ENCODE data around the gene NCMAP. TPM values are rescaled to one million over a fixed set of nuclear protein-coding genes. Genes with fewer than 3 reads are reported as not detected.

Gene NCMAP
- total RNA-seq, 1 donor from 2014 or later, result not detected

Other genes with a start within 250 kb of the NCMAP start
- gene GRHL3, start 236.7 kb upstream of the NCMAP start, total RNA-seq, result not detected in 2 replicates
- 6.6 and 7.1 TPM in 2 replicates for gene STPG1, start 142.3 kb upstream of the NCMAP start, total RNA-seq
- 31.6 and 33.0 TPM in 2 replicates for gene NIPAL3, start 140.3 kb upstream of the NCMAP start, total RNA-seq
- gene RCAN3, start 53.3 kb upstream of the NCMAP start, total RNA-seq, result 61.0 and 61.1 TPM in 2 replicates
- gene SRRM1, start 87.2 kb downstream of the NCMAP start, total RNA-seq, result 202 and 213 TPM in 2 replicates
- 14.4 and 15.3 TPM in 2 replicates for gene CLIC4, start 189.4 kb downstream of the NCMAP start, total RNA-seq